Endothelial cell of umbilical vein (primary cell): ENCODE measurements around the gene FNIP1. TPM values are rescaled to one million over a fixed set of nuclear protein-coding genes. Genes with fewer than 3 reads are reported as not detected.

Experiments used
- BruUV-seq: library from RNA; stranded (reverse); fragments of 400-500 nt; replicated peaks from 2 replicates; lab custom pipeline; 2021; lab: Mats Ljungman, UMichigan
- CTCF ChIA-PET: fragments of 300-600, 350-600 bp; sonication (Branson Sonifier 250); formaldehyde crosslinking; loops from one replicate; lab custom pipeline; 2021; ENCODE audit warnings: antibody characterized with exemption, inconsistent platforms; lab: Charles Lee
- POLR2A ChIA-PET: fragments of 300-600, 350-600 bp; sonication (Branson Sonifier 250); formaldehyde crosslinking; loops from one replicate; lab custom pipeline; 2021; ENCODE audit warnings: antibody characterized with exemption, inconsistent platforms; lab: Charles Lee
- DNase-seq: peaks from one replicate; pipeline ENCODE4 v3.0.0-alpha.2; 2011; ENCODE audit warnings: low read depth, low spot score
- FAIRE-seq: peaks from 2 replicates; lab custom pipeline; 2011; peaks lifted over from hg19 to GRCh38; lab: Jason Lieb, UNC
- H2AFZ ChIP-seq: 2 replicates; pipeline ENCODE4 v1.6.0; 2012; ENCODE audit warnings: low read depth, low read length, control low read depth, inconsistent platforms
- H3K27ac ChIP-seq: 2 replicates; pipeline ENCODE4 v1.5.1; 2011; ENCODE audit warnings: low read depth, mild to moderate bottlenecking, control low read depth, low read length, moderate library complexity; ENCODE audit not compliant: insufficient read depth
- H3K27me3 ChIP-seq, 2 experiments: 2 replicates each; pipeline versions ENCODE4 v1.6.0 to v1.6.1; 2011; ENCODE audit warnings: low read length in 2 of 2, mixed read lengths in 1 of 2; ENCODE audit not compliant: control insufficient read depth in 2 of 2, insufficient read depth in 2 of 2
- H3K36me3 ChIP-seq, 2 experiments: 2 replicates in 1 of 2; 3 replicates in 1 of 2; pipeline ENCODE4 v1.5.1; 2011; ENCODE audit warnings: low read length in 2 of 2, mild to moderate bottlenecking in 1 of 2, moderate library complexity in 1 of 2; ENCODE audit not compliant: control insufficient read depth in 2 of 2, insufficient read depth in 2 of 2; ENCODE audit errors: extremely low read depth in 1 of 2
- H3K4me1 ChIP-seq: 3 replicates; pipeline ENCODE4 v1.5.1; 2011; ENCODE audit warnings: mild to moderate bottlenecking, low read length; ENCODE audit not compliant: control insufficient read depth, insufficient read depth; ENCODE audit errors: extremely low read depth
- H3K4me2 ChIP-seq: 2 replicates; pipeline ENCODE4 v1.6.1; 2011; ENCODE audit warnings: low read length, control low read depth, mixed read lengths; ENCODE audit not compliant: insufficient read depth
- H3K4me3 ChIP-seq, 3 experiments: fragments of 200-600 bp in 1 of 3; sonication (generic), shearing (Covaris generic) in 1 of 3; replicated peaks in 1 of 3; 2 replicates each; pipeline ENCODE4 v1.5.1; 2011 to 2016; ENCODE audit warnings: control low read depth in 3 of 3, low read length in 3 of 3, mild to moderate bottlenecking in 2 of 3, inconsistent platforms in 1 of 3, low read depth in 1 of 3, moderate library complexity in 1 of 3; ENCODE audit not compliant: insufficient read depth in 1 of 3
- H3K79me2 ChIP-seq: 2 replicates; pipeline ENCODE4 v1.6.0; 2012; ENCODE audit warnings: low read length, inconsistent platforms; ENCODE audit not compliant: control insufficient read depth, insufficient read depth
- H3K9ac ChIP-seq: replicated peaks from 2 replicates; pipeline ENCODE3; 2011; ENCODE audit warnings: low read length, control low read depth; ENCODE audit not compliant: insufficient read depth; ENCODE audit errors: extremely low read depth
- H3K9me1 ChIP-seq: replicated peaks from 3 replicates; pipeline ENCODE4 v1.6.0; 2011; ENCODE audit warnings: mild to moderate bottlenecking, low read length; ENCODE audit not compliant: control insufficient read depth, insufficient read depth; ENCODE audit errors: extremely low read depth
- H3K9me3 ChIP-seq: replicated peaks from 2 replicates; pipeline ENCODE4 v1.5.1; 2012; ENCODE audit warnings: low read length, inconsistent platforms; ENCODE audit not compliant: control insufficient read depth, insufficient read depth
- H4K20me1 ChIP-seq: replicated peaks from 2 replicates; pipeline ENCODE3; 2011; ENCODE audit warnings: mild to moderate bottlenecking, low read length; ENCODE audit not compliant: control insufficient read depth, insufficient read depth; ENCODE audit errors: extremely low read depth
- CTCF ChIP-seq, 2 donors: IDR thresholded peaks; 1 replicate in 1 of 2; 2 replicates in 1 of 2; pipeline ENCODE4 v1.5.1; 2011; ENCODE audit warnings: low read length in 2 of 2, mild to moderate bottlenecking in 2 of 2, moderate library complexity in 2 of 2, control low read depth in 1 of 2, inconsistent platforms in 1 of 2, low read depth in 1 of 2; ENCODE audit not compliant: insufficient read depth in 1 of 2; ENCODE audit errors: extremely low read depth in 1 of 2
- EZH2 ChIP-seq: IDR thresholded peaks from 2 replicates; pipeline ENCODE4 v1.6.1; 2012; ENCODE audit warnings: borderline replicate concordance, low read depth, mild to moderate bottlenecking, moderate library complexity, low read length, inconsistent platforms; ENCODE audit not compliant: severe bottlenecking
- FOS ChIP-seq: IDR thresholded peaks from 2 replicates; pipeline ENCODE4 v1.6.1; 2011; ENCODE audit warnings: mild to moderate bottlenecking, low read length, moderate library complexity, borderline replicate concordance; ENCODE audit not compliant: insufficient read depth
- GATA2 ChIP-seq: IDR thresholded peaks from 2 replicates; pipeline ENCODE4 v1.7.0; 2011; ENCODE audit warnings: low read depth, mild to moderate bottlenecking, moderate library complexity, mixed read lengths, low read length; ENCODE audit not compliant: insufficient read length, insufficient read depth
- JUN ChIP-seq: IDR thresholded peaks from 2 replicates; pipeline ENCODE4 v1.6.1; 2011; ENCODE audit warnings: borderline replicate concordance, low read depth; ENCODE audit not compliant: insufficient read length, insufficient read depth
- MAX ChIP-seq: IDR thresholded peaks from 2 replicates; pipeline ENCODE4 v1.6.1; 2011; ENCODE audit not compliant: insufficient read depth, insufficient read length
- MYC ChIP-seq: IDR thresholded peaks from one replicate; pipeline ENCODE4 v1.6.1; 2011; ENCODE audit warnings: mild to moderate bottlenecking, low read depth, low read length
- POLR2A ChIP-seq: IDR thresholded peaks from 2 replicates; pipeline ENCODE4 v1.6.1; 2012; ENCODE audit warnings: low read depth, mild to moderate bottlenecking, control low read depth, low read length
- POLR2AphosphoS5 ChIP-seq: IDR thresholded peaks from 2 replicates; pipeline ENCODE4 v1.6.1; 2012; ENCODE audit warnings: low read depth, mild to moderate bottlenecking, control low read depth, low read length, moderate library complexity; ENCODE audit not compliant: insufficient read depth
- dilution Hi-C: fragments of 300-500 bp; cut with MboI; formaldehyde crosslinking; loops from one replicate; pipeline ENCODE4 v1.15.0; 2019; ENCODE audit warnings: low sequenced_read_pairs; ENCODE audit not compliant: extremely low pct_ligation_motif_present
- intact Hi-C: fragments of 100-400 bp; cut with micrococcal nuclease; formaldehyde crosslinking; loops from one replicate; pipeline ENCODE4 v1.10.0; 2022
- polyA plus RNA-seq, 4 experiments: library from polyadenylated mRNA; depleted of rRNA in 3 of 4; stranded (reverse) in 3 of 4; unstranded in 1 of 4; fragments of >200 nt; gene quantifications; 2 replicates each; pipeline versions ENCODE4 v1.2.1 to v1.2.3, GENCODE V29; 2011 to 2012; ENCODE audit warnings: missing spikeins in 1 of 4
- total RNA-seq: library from RNA; stranded (reverse); gene quantifications from 2 replicates; pipeline ENCODE4 v1.2.3, GENCODE V29; 2021

FNIP1 gene
- total and polyA plus RNA-seq, 2 donors (not counting 3 experiments of a cell fraction or from before 2014, with no cell fraction given), result 5.9 to 27.3 TPM

GRCh38 chr5:131769961-131770360 is 26.9 kb downstream of the FNIP1 start:
- Histone ChIP-seq H3K27me3 (no peaks in the 10 kb centered on the region), H3K4me3 (no peak overlapping the region), H3K9me1 (no peaks in the 10 kb centered on the region), H3K27ac (no peak overlapping the region), H3K9ac (no peak overlapping the region), H3K4me2 (no peak overlapping the region), H3K9me3 (no peaks in the 10 kb centered on the region), H3K79me2 (peaks cover 87% of the 10 kb centered on the region), H3K36me3 (no peaks in the 10 kb centered on the region), H2AFZ (no peak overlapping the region), H4K20me1 (peaks cover 6% of the 10 kb centered on the region), H3K4me1 (peaks cover 9% of the 10 kb centered on the region)
- CTCF ChIA-PET, result no interaction called here
- POLR2A ChIA-PET, result no interaction called here
- dilution Hi-C loops (no loop called here), intact Hi-C loops (no loop called here)
- TF ChIP-seq FOS, result no peak
- TF ChIP-seq CTCF (IDR thresholded peaks at IDR 0.05; ENCODE audit: extremely low read depth in 1 of 2, insufficient read depth in 1 of 2, low read depth in 1 of 2, low read length in 2 of 2), result no peak
- TF ChIP-seq POLR2A, result no peak
- no peak for TF ChIP-seq POLR2AphosphoS5
- no peak for TF ChIP-seq MAX
- no peak for TF ChIP-seq JUN
- no peak for TF ChIP-seq EZH2
- no peak for TF ChIP-seq MYC
- TF ChIP-seq GATA2, result no peak
- no TSS peak for BruUV-seq
- no peak for FAIRE-seq
- DNase-seq, result no peak
